HG03442 (cell line): ENCODE data around the gene INTS4.
"Not testable (repeated sequence)": the region's sequence is repeated elsewhere in the genome, so short reads cannot be mapped to it uniquely, and the experiment has no call there.

Experiments used
- ATAC-seq: cut with Tn5 transposase; IDR thresholded peaks from one replicate; pipeline ENCODE4 v1.9.1; 2021; ENCODE audit warnings: mild to moderate bottlenecking, moderate library complexity; ENCODE audit not compliant: unreplicated experiment

INTS4 gene

GRCh38 chr11:77884186-77884828, 110.2 kb downstream of the INTS4 start:
- no peak for ATAC-seq

- ATAC-seq, result no peak
Measured at GRCh38 chr11:77883775-77884174, 110.7 kb downstream of the INTS4 start.

- no peak for ATAC-seq
Measured at GRCh38 chr11:77882396-77882795, 112.1 kb downstream of the INTS4 start.

GRCh38 chr11:77879218-77879617, 115.2 kb downstream of the INTS4 start:
- ATAC-seq, result no peak

- not testable (repeated sequence) for ATAC-seq
Measured at GRCh38 chr11:77878247-77878646, 116.2 kb downstream of the INTS4 start.

- no peak for ATAC-seq
Measured at GRCh38 chr11:77876045-77876444, 118.4 kb downstream of the INTS4 start.

GRCh38 chr11:77874206-77874605, 120.3 kb downstream of the INTS4 start:
- no peak for ATAC-seq

GRCh38 chr11:77873345-77873744, 121.1 kb downstream of the INTS4 start:
- ATAC-seq, result no peak

GRCh38 chr11:77871855-77872254, 122.6 kb downstream of the INTS4 start:
- no peak for ATAC-seq

- ATAC-seq, result no peak
Measured at GRCh38 chr11:77868744-77869143, 125.7 kb downstream of the INTS4 start.

- no peak for ATAC-seq
Measured at GRCh38 chr11:77866336-77866735, 128.1 kb downstream of the INTS4 start.

GRCh38 chr11:77865805-77866204, 128.7 kb downstream of the INTS4 start:
- no peak for ATAC-seq

- ATAC-seq, result not testable (repeated sequence)
Measured at GRCh38 chr11:77861444-77861843, 133.0 kb downstream of the INTS4 start.

GRCh38 chr11:77857906-77858457, 136.5 kb downstream of the INTS4 start:
- ATAC-seq, result not testable (repeated sequence)

- no peak for ATAC-seq
Measured at GRCh38 chr11:77854838-77855237, 139.6 kb downstream of the INTS4 start.

GRCh38 chr11:77851503-77851902, 143.0 kb downstream of the INTS4 start:
- ATAC-seq, result no peak

GRCh38 chr11:77843700-77844099, 150.8 kb downstream of the INTS4 start:
- not testable (repeated sequence) for ATAC-seq

- no peak for ATAC-seq
Measured at GRCh38 chr11:77842441-77843121, 151.9 kb downstream of the INTS4 start.

- ATAC-seq, result no peak
Measured at GRCh38 chr11:77833302-77833701, 161.2 kb downstream of the INTS4 start.

- ATAC-seq, result no peak
Measured at GRCh38 chr11:77828926-77829325, 165.5 kb downstream of the INTS4 start.
